Smooth muscle cell (in vitro differentiated cells): ENCODE measurements around the gene UTP15. TPM values are rescaled to one million over a fixed set of nuclear protein-coding genes. Genes with fewer than 3 reads are reported as not detected.
A peak's percentile ranks its signal among the peaks of the same experiment; 100 is the strongest.

Experiments
- DNase-seq: peaks from one replicate; lab custom pipeline; 2025; ENCODE audit not compliant: unreplicated experiment; lab: John Stamatoyannopoulos, UW
- H2AFZ ChIP-seq: fragments of 200-600 bp; sonication (generic); 2 replicates; pipeline ENCODE4 v1.6.0; 2016; ENCODE audit warnings: antibody characterized with exemption, low read depth, mild to moderate bottlenecking
- H3F3A ChIP-seq: fragments of 200-600 bp; sonication (generic); 2 replicates; pipeline ENCODE4 v1.6.0; 2017; ENCODE audit warnings: antibody characterized with exemption, low read depth
- H3K27ac ChIP-seq: fragments of 200-600 bp; sonication (generic); 2 replicates; pipeline ENCODE4 v1.5.1; 2016; ENCODE audit warnings: low read depth, mild to moderate bottlenecking
- H3K27me3 ChIP-seq: fragments of 200-600 bp; sonication (generic); 2 replicates; pipeline ENCODE4 v1.6.1; 2016; ENCODE audit warnings: low read depth, mild to moderate bottlenecking
- H3K36me3 ChIP-seq: fragments of 200-600 bp; sonication (generic); 2 replicates; pipeline ENCODE4 v1.5.1; 2016; ENCODE audit warnings: low read depth
- H3K4me1 ChIP-seq: fragments of 200-600 bp; sonication (generic); 2 replicates; pipeline ENCODE4 v1.5.1; 2016; ENCODE audit warnings: low read depth
- H3K4me2 ChIP-seq: fragments of 200-600 bp; sonication (generic); 2 replicates; pipeline ENCODE4 v1.6.0; 2016; ENCODE audit warnings: mild to moderate bottlenecking
- H3K4me3 ChIP-seq: fragments of 200-600 bp; sonication (generic); 2 replicates; pipeline ENCODE4 v1.5.1; 2016; ENCODE audit warnings: mild to moderate bottlenecking
- H3K79me2 ChIP-seq: fragments of 200-600 bp; sonication (generic); 2 replicates; pipeline ENCODE4 v1.6.0; 2016; ENCODE audit warnings: low read depth, mild to moderate bottlenecking
- H3K9ac ChIP-seq: fragments of 200-600 bp; sonication (generic); 2 replicates; pipeline ENCODE4 v1.6.0; 2016; ENCODE audit warnings: low read depth
- H3K9me3 ChIP-seq: fragments of 200-600 bp; sonication (generic); replicated peaks from 2 replicates; pipeline ENCODE4 v1.5.1; 2016; ENCODE audit warnings: low read depth
- H4K20me1 ChIP-seq: fragments of 200-600 bp; sonication (generic); 2 replicates; pipeline ENCODE4 v1.6.0; 2016; ENCODE audit warnings: low read depth
- CTCF ChIP-seq: fragments of 200-600 bp; sonication (generic); IDR thresholded peaks from 2 replicates; pipeline ENCODE4 v1.5.1; 2017; ENCODE audit warnings: borderline replicate concordance, mild to moderate bottlenecking, antibody characterized with exemption; ENCODE audit not compliant: insufficient read depth, poor library complexity, severe bottlenecking
- whole genome bisulfite sequencing: methylation state at CpG from one replicate; pipeline ENCODE4 v1.1.7; 2016; ENCODE audit warnings: low lambda C conversion rate; 5-methylcytosine and 5-hydroxymethylcytosine counted together
- polyA plus RNA-seq: library from polyadenylated mRNA; unstranded; fragments of >200 nt; fragmentation: Nextera tagmentation; extraction: Ambion mirVana; gene quantifications from 2 replicates; pipeline ENCODE4 v1.2.1, GENCODE V29; 2016
- total RNA-seq: library from RNA; depleted of rRNA; stranded (reverse); fragments of >200 nt; gene quantifications from 2 replicates; pipeline ENCODE4 v1.2.3, GENCODE V29; 2014

UTP15 gene
- total and polyA plus RNA-seq, 2 experiments from 2014 or later, result 10.2 to 15.2 TPM

GRCh38 chr5:73565969-73566547 is 515 bp downstream of the UTP15 start:
- peak overlapping the region; percentile 90 for H2AFZ ChIP-seq
- H3K9me3 ChIP-seq, result no peaks in the 10 kb centered on the region
- 8% methylated on average over 8 of the region's 8 CpGs for WGBS
- no peak for TF ChIP-seq CTCF
- peaks cover 20% of the 10 kb centered on the region for H3K4me1 ChIP-seq
- H3K27me3 ChIP-seq, result no peaks in the 10 kb centered on the region
- DNase-seq, result no peak
- H3K79me2 ChIP-seq, result peaks cover 46% of the 10 kb centered on the region
- H4K20me1 ChIP-seq, result no peaks in the 10 kb centered on the region
- H3F3A ChIP-seq, result no peaks in the 10 kb centered on the region
- peak overlapping the region; percentile 92 for H3K27ac ChIP-seq
- peak overlapping the region; percentile 96 for H3K9ac ChIP-seq
- peaks cover under 1% of the 10 kb centered on the region for H3K36me3 ChIP-seq
- H3K4me2 ChIP-seq, result peak overlapping the region; percentile 92
- peak overlapping the region; percentile 79 for H3K4me3 ChIP-seq

GRCh38 chr5:73582285-73583145 is 17.0 kb downstream of the UTP15 start:
- no peak overlapping the region for H3K4me3 ChIP-seq
- H3K27me3 ChIP-seq, result no peaks in the 10 kb centered on the region
- H3K4me2 ChIP-seq, result no peak overlapping the region
- H3K27ac ChIP-seq, result no peak overlapping the region
- no peaks in the 10 kb centered on the region for H4K20me1 ChIP-seq
- H3K79me2 ChIP-seq, result no peaks in the 10 kb centered on the region
- no peaks in the 10 kb centered on the region for H3F3A ChIP-seq
- 80% methylated on average over 3 of the region's 3 CpGs for WGBS
- no peaks in the 10 kb centered on the region for H3K9me3 ChIP-seq
- H3K4me1 ChIP-seq, result no peaks in the 10 kb centered on the region
- no peak for TF ChIP-seq CTCF
- no peak overlapping the region for H2AFZ ChIP-seq
- peaks cover 22% of the 10 kb centered on the region for H3K36me3 ChIP-seq
- no peak overlapping the region for H3K9ac ChIP-seq
- no peak for DNase-seq

- no peaks in the 10 kb centered on the region for H3K27me3 ChIP-seq
- no peak overlapping the region for H3K4me2 ChIP-seq
- TF ChIP-seq CTCF, result no peak
- no peaks in the 10 kb centered on the region for H4K20me1 ChIP-seq
- H3K79me2 ChIP-seq, result no peaks in the 10 kb centered on the region
- H3K4me1 ChIP-seq, result no peaks in the 10 kb centered on the region
- 88% methylated on average over 1 of the region's 1 CpG for WGBS
- H3K9me3 ChIP-seq, result no peaks in the 10 kb centered on the region
- H3K36me3 ChIP-seq, result no peaks in the 10 kb centered on the region
- no peak for DNase-seq
- H3K9ac ChIP-seq, result no peak overlapping the region
- H3F3A ChIP-seq, result no peaks in the 10 kb centered on the region
- no peak overlapping the region for H3K27ac ChIP-seq
- H2AFZ ChIP-seq, result no peak overlapping the region
- H3K4me3 ChIP-seq, result no peak overlapping the region
Measured at GRCh38 chr5:73587923-73588322, 22.4 kb downstream of the UTP15 start.
